ENCODE measurements around the gene PCNX2.

PCNX2 gene

DNA sequence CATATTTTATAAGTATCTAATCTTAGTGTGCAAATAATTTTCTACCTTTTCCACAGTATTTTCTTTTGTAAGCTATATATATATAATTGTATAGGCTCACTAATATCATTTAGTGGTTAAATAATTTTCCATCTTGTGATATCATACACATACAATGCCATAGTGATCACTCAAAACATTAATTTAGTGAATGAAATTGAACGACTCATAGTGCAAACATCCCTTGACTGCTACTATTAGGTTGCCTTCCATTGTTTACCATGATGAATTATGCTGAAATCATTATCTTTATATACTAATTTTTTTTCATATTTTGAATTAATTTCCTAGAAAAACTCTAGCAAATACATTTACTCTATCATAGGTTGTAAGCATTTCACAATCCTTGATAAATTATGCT is 127.1 kb downstream of the PCNX2 start:
- DNase-seq (ENCODE audit: extremely low read depth, insufficient read length): no peak
- TF ChIP-seq, protein P1, sequence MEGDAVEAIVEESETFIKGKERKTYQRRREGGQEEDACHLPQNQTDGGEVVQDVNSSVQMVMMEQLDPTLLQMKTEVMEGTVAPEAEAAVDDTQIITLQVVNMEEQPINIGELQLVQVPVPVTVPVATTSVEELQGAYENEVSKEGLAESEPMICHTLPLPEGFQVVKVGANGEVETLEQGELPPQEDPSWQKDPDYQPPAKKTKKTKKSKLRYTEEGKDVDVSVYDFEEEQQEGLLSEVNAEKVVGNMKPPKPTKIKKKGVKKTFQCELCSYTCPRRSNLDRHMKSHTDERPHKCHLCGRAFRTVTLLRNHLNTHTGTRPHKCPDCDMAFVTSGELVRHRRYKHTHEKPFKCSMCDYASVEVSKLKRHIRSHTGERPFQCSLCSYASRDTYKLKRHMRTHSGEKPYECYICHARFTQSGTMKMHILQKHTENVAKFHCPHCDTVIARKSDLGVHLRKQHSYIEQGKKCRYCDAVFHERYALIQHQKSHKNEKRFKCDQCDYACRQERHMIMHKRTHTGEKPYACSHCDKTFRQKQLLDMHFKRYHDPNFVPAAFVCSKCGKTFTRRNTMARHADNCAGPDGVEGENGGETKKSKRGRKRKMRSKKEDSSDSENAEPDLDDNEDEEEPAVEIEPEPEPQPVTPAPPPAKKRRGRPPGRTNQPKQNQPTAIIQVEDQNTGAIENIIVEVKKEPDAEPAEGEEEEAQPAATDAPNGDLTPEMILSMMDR (IDR thresholded peaks at IDR 0.05; ENCODE audit: insufficient read depth, low read length, poor library complexity, severe bottlenecking): no peak
- H3K36me3 ChIP-seq (ENCODE audit: control insufficient read depth, insufficient read depth, low read length): peaks cover 3% of the 10 kb centered on the region
- no peak overlapping the region for H3K4me3 ChIP-seq (replicated peaks; ENCODE audit: low read depth, low read length)
- H3K27me3 ChIP-seq (replicated peaks; ENCODE audit: control insufficient read depth, insufficient read depth, low read length): no peaks in the 10 kb centered on the region

DNA sequence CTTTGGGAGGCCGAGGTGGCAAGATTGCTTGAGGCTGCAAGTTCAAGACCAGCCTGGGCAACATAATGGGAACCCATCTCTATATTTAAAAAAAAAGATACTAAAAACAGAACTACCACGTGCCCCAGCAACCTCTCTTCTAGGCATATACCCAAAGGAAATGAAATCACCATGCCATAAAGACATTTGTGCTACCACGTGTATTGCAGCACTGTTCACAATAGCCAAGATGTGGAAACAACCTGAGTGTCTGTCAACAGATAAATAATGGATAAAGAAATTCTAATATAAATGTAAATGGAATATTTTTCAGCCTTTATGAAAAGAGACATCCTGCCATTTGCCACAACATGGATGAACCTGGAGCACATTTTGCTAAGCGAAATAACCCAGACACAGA is 128.6 kb downstream of the PCNX2 start:
- TF ChIP-seq, protein P1 (IDR thresholded peaks at IDR 0.05; ENCODE audit: insufficient read depth, low read length, poor library complexity, severe bottlenecking): no peak
- Histone ChIP-seq H3K36me3 (ENCODE audit: control insufficient read depth, insufficient read depth, low read length) (no peaks in the 10 kb centered on the region; the same call in 1 of the 2 replicates), H3K4me3 (replicated peaks; ENCODE audit: low read depth, low read length) (no peak overlapping the region), H3K27me3 (replicated peaks; ENCODE audit: control insufficient read depth, insufficient read depth, low read length) (no peaks in the 10 kb centered on the region)
- DNase-seq (ENCODE audit: extremely low read depth, insufficient read length): no peak

DNA sequence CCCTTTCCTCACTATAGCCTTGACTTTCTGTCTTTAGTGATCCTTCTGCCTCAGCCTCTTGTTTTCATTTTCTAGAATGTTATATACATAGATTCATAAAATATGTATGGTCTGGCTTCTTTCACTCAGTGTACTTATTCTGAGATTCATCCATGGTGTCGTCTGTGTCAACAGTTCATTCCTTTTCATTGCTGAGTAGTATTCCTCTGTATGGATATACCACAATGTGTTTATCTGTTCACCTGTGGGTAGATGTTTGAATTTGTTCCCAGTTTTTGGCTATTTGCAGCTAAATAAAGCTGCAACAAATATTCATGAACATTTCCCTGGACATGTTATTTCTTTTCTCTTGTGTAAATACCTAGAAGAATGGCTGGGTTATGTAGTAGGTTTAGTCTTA is 131.8 kb downstream of the PCNX2 start:
- DNase-seq (ENCODE audit: extremely low read depth, insufficient read length): no peak
- H3K27me3 ChIP-seq (replicated peaks; ENCODE audit: control insufficient read depth, insufficient read depth, low read length): no peaks in the 10 kb centered on the region
- H3K4me3 ChIP-seq (replicated peaks; ENCODE audit: low read depth, low read length): no peak overlapping the region
- TF ChIP-seq, protein P1 (IDR thresholded peaks at IDR 0.05; ENCODE audit: insufficient read depth, low read length, poor library complexity, severe bottlenecking): no peak
- no peaks in the 10 kb centered on the region; the same call in 1 of the 2 replicates for H3K36me3 ChIP-seq (ENCODE audit: control insufficient read depth, insufficient read depth, low read length)

DNA sequence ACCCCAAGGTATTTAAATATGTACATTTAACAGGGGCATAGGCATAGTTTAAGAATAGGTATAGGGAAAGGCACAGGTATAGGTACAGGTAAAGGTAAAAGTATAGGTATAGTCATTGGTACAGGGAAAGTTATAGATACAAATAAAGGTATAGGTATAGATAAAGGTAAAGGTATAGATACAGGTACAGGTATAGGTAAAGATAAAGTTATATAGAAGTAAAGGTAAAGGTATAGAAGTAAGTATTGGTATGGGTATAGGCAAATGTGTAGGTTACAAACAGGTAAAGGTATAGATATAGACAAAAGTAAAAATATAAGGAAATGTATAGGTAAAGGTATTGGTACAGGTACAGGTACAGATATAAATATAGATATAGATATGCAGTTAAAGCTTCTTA is 137.2 kb downstream of the PCNX2 start:
- TF ChIP-seq, protein P1 (IDR thresholded peaks at IDR 0.05; ENCODE audit: insufficient read depth, low read length, poor library complexity, severe bottlenecking): no peak
- Histone ChIP-seq H3K4me3 (replicated peaks; ENCODE audit: low read depth, low read length) (no peak overlapping the region), H3K27me3 (replicated peaks; ENCODE audit: control insufficient read depth, insufficient read depth, low read length) (no peaks in the 10 kb centered on the region), H3K36me3 (ENCODE audit: control insufficient read depth, insufficient read depth, low read length) (no peaks in the 10 kb centered on the region)
- DNase-seq (ENCODE audit: extremely low read depth, insufficient read length): no peak

DNA sequence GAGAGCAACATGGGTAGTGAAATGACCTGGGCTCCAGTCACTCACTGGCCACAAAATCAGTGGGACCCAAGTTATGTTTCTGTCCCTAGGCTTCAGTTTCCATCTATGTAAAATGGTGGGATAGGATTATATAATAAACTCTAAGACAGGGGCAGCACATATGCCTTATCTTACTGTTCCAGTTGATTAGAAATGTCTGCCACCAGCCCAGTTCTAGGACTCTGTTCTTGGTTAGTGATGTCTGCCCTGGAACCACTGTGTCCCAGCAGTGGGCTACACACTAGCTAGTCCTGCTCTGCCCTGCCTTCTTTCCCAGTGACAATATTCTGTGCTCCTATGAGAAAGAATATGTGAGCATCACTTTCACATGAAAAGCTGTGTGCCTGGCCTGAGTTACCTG is 138.3 kb downstream of the PCNX2 start:
- H3K4me3 ChIP-seq (replicated peaks; ENCODE audit: low read depth, low read length): no peak overlapping the region
- H3K36me3 ChIP-seq (ENCODE audit: control insufficient read depth, insufficient read depth, low read length): no peaks in the 10 kb centered on the region

More for the DNA sequence above, 138.3 kb downstream of the PCNX2 start:
- H3K27me3 ChIP-seq (replicated peaks; ENCODE audit: control insufficient read depth, insufficient read depth, low read length): no peaks in the 10 kb centered on the region
- no peak for DNase-seq (ENCODE audit: extremely low read depth, insufficient read length)
- TF ChIP-seq, protein P1 (IDR thresholded peaks at IDR 0.05; ENCODE audit: insufficient read depth, low read length, poor library complexity, severe bottlenecking): no peak

Data from GM06990 (cell line).